OCI-M1 (cell line): Measurements from ENCODE around the gene TBC1D9.

Experiments
- DNase-seq: peaks from one replicate; lab custom pipeline; 2025; lab: John Stamatoyannopoulos, UW

TBC1D9 gene

GRCh38 chr4:140691369-140691768 lies 64.8 kb downstream of the TBC1D9 start:
- DNase-seq: no peak

- DNase-seq: no peak
These were observed 66.1 kb downstream of the TBC1D9 start for GRCh38 chr4:140690093-140690492.

DNA sequence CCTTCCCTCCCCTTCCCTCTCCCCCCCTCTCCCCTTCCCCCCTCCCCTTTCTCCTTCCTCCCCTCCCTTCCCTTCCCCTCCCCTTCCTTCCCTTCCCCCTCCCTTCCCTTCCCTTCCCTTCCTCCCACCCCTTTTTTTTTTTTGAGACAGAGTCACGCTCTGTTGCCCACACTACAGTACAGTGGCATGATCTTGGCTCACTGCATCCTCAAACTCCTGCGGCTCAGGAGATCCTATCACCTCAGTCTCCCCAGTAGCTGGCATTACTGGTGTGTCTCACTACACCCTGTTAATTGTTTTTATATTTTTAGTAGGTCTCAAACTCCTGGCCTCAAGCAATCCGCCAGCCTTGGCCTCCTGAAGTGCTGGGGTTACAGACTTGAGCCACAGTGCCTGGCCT lies 66.6 kb downstream of the TBC1D9 start:
- no peak for DNase-seq

- DNase-seq: no peak
These were observed 67.2 kb downstream of the TBC1D9 start for GRCh38 chr4:140688711-140689598.

GRCh38 chr4:140686796-140687195 lies 69.4 kb downstream of the TBC1D9 start:
- DNase-seq: no peak

GRCh38 chr4:140684314-140684713 lies 71.9 kb downstream of the TBC1D9 start:
- no peak for DNase-seq

GRCh38 chr4:140681201-140681600 lies 75.0 kb downstream of the TBC1D9 start:
- DNase-seq: no peak

GRCh38 chr4:140680686-140681085 lies 75.5 kb downstream of the TBC1D9 start:
- DNase-seq: no peak

GRCh38 chr4:140679576-140679975 lies 76.6 kb downstream of the TBC1D9 start:
- DNase-seq: no peak

DNA sequence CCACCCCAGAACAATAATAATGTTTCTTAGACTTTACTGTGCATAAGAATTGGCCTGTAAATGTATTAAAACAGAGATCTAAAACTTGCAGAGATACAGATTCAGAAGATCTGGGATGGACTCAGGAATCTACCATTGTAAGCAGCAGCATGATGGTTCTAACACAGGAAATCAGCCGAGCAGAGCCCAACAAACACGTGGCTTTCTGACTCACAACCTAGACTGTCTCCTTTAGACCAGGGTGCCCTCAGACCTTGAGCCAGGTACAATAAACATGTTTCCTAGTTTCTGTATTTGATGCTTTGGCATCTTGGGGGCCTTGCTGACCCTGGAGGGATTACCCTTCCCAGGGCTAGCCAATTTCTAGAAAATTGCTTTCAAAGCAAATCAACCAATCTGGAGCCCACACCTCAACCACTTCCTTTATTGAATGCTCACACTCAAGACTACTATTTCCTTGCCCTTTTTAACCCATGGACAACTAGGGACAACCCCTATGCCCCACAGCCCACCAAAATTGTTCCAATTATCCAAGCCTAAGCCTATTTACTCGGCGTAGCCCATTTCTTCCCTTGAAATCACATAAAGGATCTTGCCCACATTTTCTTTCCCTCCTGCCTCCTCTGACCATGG lies 80.5 kb downstream of the TBC1D9 start:
- DNase-seq: no peak

- DNase-seq: no peak
These were observed 82.5 kb downstream of the TBC1D9 start for GRCh38 chr4:140673729-140674128.

DNA sequence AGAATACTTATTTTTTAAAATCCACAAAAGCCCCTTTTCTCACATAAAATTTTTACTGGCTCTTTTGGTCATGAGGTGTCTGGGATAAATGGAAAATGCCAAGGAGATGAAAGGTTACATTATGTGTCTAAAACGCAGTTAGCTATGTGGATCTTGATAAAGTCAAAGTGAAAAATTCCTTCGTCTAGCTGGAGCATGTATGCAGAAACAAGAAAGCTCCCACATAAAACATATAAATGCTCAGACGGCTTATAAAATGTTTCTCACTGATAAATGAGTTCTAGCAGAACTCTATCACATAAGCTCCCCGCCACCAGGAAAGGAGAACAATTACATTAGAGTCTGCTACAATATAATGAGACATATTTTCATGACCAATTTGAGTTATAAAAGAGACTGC lies 83.8 kb downstream of the TBC1D9 start:
- DNase-seq: no peak

- no peak for DNase-seq
These were observed 88.1 kb downstream of the TBC1D9 start for GRCh38 chr4:140668111-140668510.

GRCh38 chr4:140666889-140667614 lies 89.1 kb downstream of the TBC1D9 start:
- DNase-seq: peak; percentile 27

DNA sequence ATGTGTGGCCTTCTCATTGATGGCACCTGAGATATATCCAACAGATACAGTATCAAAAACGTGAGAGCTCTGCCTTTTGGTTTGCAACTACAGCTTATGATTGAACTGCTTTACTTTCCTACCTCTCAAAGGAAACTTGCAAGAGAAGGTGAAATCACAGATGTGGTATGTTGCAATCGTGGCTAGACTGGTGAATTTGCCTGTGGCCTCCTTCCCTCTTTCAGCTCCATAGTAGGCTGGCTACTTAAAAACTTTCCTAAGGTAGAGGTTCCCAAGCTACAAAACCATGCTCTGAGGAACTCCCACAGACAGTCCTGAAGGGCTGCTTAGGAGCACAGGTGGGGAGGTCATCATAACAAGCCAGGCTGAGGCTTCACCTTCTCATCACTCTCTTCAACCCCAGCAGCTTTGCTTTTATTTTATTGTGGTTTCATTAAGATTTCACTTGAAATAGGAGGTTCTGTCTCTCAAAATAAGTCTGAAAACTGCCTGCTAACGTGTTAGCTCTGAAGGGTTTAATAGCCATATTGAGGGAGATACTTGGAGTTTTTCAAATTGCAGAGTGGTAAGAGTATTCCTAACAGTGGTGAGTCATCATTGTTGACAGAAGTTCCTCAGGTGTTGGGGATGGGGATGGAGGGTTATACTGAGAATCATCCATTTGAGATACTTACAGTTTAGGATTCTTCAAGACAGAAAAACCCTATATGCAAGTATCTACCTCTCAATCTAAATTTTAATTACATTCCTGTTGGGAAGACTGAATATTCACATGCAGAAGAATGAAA lies 93.9 kb downstream of the TBC1D9 start:
- DNase-seq: no peak

DNA sequence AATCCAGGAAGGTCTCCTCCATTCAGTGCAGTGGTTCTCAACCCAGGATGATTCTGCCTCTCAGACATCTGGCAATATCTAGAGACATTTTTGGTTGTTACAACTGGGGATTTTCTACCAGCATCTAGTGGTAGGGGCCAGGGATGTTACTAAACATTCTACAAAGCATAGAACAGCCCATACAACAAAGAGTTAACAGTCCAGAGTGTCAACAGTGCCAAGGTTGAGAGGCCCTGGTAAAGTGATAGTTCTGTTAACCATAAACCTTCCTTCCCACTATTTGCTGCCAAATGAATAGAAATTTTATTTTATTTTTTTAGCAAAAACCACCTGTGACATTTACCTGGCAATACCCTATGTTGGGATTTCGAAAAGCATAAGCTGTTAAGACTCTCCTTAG lies 94.6 kb downstream of the TBC1D9 start:
- DNase-seq: no peak

GRCh38 chr4:140659943-140660700 lies 96.1 kb downstream of the TBC1D9 start:
- DNase-seq: no peak

GRCh38 chr4:140654495-140654814 lies 101.7 kb downstream of the TBC1D9 start:
- DNase-seq: no peak

- peak; percentile 66 for DNase-seq
These were observed 102.3 kb downstream of the TBC1D9 start for GRCh38 chr4:140653718-140654494.

DNA sequence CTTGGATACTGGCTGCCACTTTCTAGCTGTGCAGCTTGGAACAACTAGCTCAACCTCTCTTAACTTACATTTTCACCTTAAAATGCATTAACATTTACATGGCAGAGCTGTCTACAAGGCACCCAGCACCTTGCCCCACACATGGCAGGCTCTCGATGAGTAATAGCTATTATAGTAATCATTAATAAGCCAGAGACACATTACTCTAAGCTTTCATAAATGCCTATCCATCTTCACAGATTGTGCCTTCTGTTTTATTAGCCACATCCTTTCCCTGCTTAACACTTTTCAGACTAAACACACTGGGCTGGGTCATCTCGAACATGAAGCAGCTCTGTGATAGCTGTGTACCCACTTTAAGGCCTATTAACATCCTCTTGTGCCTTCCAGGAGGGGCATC lies 103.6 kb downstream of the TBC1D9 start:
- DNase-seq: no peak
